IPS DF 6.9 (cell line): ENCODE results near the gene SPDYE2B.
"Not testable (repeated sequence)": the region's sequence is repeated elsewhere in the genome, so short reads cannot be mapped to it uniquely, and the experiment has no call there.

Experiments
- DNase-seq: peaks from one replicate; pipeline ENCODE4 v3.0.0-alpha.2; 2013; ENCODE audit warnings: low read depth, low spot score
- H3K27ac ChIP-seq: one replicate; pipeline ENCODE4 v1.5.1; 2013; ENCODE audit warnings: low read length, control low read depth
- H3K27me3 ChIP-seq: 2 replicates; pipeline ENCODE4 v1.6.1; 2013; ENCODE audit warnings: mild to moderate bottlenecking, low read length; ENCODE audit not compliant: control insufficient read depth, insufficient read depth
- H3K36me3 ChIP-seq: 2 replicates; pipeline ENCODE4 v1.6.1; 2013; ENCODE audit warnings: low read length; ENCODE audit not compliant: control insufficient read depth, insufficient read depth
- H3K4me1 ChIP-seq: 2 replicates; pipeline ENCODE4 v1.6.1; 2013; ENCODE audit warnings: low read length; ENCODE audit not compliant: control insufficient read depth, insufficient read depth
- H3K4me3 ChIP-seq: 2 replicates; pipeline ENCODE4 v1.5.1; 2013; ENCODE audit warnings: mild to moderate bottlenecking, low read length
- H3K9me3 ChIP-seq: 2 replicates; pipeline ENCODE4 v1.6.1; 2013; ENCODE audit warnings: low read length, inconsistent platforms; ENCODE audit not compliant: control insufficient read depth, insufficient read depth
- WGBS: extraction: QIAGEN DNeasy Blood & Tissue Kit; methylation state at CpG from one replicate; pipeline ENCODE4 v1.1.7; 2013; ENCODE audit warnings: mixed read lengths, missing lambda C conversion rate; ENCODE audit not compliant: insufficient read length, insufficient coverage; 5-methylcytosine and 5-hydroxymethylcytosine counted together

The SPDYE2B gene, protein sequence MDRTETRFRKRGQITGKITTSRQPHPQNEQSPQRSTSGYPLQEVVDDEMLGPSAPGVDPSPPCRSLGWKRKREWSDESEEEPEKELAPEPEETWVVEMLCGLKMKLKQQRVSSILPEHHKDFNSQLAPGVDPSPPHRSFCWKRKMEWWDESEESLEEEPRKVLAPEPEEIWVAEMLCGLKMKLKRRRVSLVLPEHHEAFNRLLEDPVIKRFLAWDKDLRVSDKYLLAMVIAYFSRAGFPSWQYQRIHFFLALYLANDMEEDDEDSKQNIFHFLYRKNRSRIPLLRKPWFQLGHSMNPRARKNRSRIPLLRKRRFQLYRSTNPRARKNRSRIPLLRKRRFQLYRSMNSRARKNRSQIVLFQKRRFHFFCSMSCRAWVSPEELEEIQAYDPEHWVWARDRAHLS

DNA sequence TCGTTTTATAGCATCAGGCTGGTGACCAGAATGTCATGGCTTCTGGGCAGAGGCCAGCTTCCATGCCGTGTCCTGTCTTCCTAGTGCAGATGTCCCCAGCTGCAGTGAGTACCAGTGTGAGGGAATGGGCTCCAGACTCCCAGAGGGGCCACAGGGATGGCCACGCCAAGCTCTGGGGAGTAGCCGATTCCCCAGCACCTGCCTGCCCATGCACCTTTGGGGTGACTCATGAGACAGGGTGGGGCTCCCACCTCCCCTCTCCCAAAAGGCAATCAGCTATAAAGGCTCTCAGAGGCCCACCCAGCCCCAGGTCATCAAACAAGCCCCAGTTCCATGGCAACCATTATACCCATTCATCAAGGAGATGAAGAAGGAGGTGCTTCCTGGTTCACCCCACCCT lies at the start of gene SPDYE2B:
TSS of gene SPDYE2B (plus strand) at position 396 of the 400 bp plus-strand sequence. CDS start 2,030 bp downstream, outside the sequence.
- not testable (repeated sequence) for H3K4me1 ChIP-seq, H3K4me3 ChIP-seq, H3K27ac ChIP-seq, H3K9me3 ChIP-seq, H3K36me3 ChIP-seq, H3K27me3 ChIP-seq, DNase-seq
- WGBS = no CpG with 5 or more reads among the region's 4 CpGs

- H3K36me3 ChIP-seq, H3K9me3 ChIP-seq, DNase-seq, H3K27ac ChIP-seq, H3K4me3 ChIP-seq, H3K4me1 ChIP-seq, H3K27me3 ChIP-seq: not testable (repeated sequence)
- WGBS = no CpG with 5 or more reads among the region's 12 CpGs
These were observed 47.8 kb upstream of the SPDYE2B start for GRCh38 chr7:102602317-102602716.

- H3K4me1 ChIP-seq, H3K4me3 ChIP-seq, H3K27me3 ChIP-seq, H3K27ac ChIP-seq, H3K36me3 ChIP-seq, DNase-seq, H3K9me3 ChIP-seq: not testable (repeated sequence)
- no CpG with 5 or more reads among the region's 19 CpGs for WGBS
These were observed 45.5 kb upstream of the SPDYE2B start for GRCh38 chr7:102604431-102605145.

GRCh38 chr7:102606848-102607247 lies 43.3 kb upstream of the SPDYE2B start:
- H3K27ac ChIP-seq, H3K27me3 ChIP-seq, H3K4me1 ChIP-seq, DNase-seq, H3K4me3 ChIP-seq, H3K9me3 ChIP-seq, H3K36me3 ChIP-seq: not testable (repeated sequence)
- WGBS = no CpG with 5 or more reads among the region's 5 CpGs

DNA sequence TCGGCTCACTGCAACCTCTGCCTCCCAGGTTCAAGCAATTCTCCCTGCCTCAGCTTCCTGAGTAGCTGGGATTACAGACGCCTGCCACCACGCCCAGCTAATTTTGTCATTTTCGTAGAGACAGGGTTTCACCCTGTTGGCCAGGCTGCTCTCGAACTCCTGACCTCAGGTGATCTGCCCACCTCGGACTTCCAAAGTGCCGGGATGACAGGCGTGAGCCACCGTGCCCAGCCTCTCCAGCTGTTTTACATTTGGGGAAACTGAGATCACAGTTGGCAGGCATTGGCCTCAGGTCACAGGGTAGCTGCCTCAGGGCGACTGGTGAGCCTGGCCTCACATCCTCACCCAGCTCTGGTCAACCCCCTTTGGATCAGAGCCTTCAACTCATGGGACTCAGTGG lies 40.4 kb upstream of the SPDYE2B start:
- not testable (repeated sequence) for H3K4me3 ChIP-seq, H3K27me3 ChIP-seq, H3K27ac ChIP-seq, H3K4me1 ChIP-seq, H3K36me3 ChIP-seq, H3K9me3 ChIP-seq, DNase-seq
- WGBS = no CpG with 5 or more reads among the region's 10 CpGs

DNA sequence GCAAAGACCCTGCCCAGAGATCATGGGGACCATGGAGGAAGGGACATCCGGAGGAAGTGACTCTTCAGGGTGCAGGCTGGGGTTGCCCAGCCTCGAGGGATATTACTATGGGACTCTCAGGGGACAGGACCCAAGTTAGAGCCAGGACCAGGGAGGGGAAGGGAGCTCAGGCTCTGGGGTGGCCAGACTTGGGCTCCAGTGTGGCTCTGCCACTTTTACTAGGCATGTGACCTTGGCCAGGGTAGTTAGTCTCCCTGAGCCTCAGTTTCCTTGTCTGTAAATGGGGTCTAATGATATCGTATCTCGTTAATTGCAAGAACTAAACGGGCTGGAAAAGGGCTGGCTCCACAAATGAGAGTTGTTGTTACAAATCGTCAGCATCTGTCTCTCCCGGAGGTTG lies 39.7 kb upstream of the SPDYE2B start:
- DNase-seq, H3K27ac ChIP-seq, H3K4me1 ChIP-seq, H3K27me3 ChIP-seq, H3K36me3 ChIP-seq, H3K9me3 ChIP-seq, H3K4me3 ChIP-seq: not testable (repeated sequence)
- WGBS = no CpG with 5 or more reads among the region's 7 CpGs

DNA sequence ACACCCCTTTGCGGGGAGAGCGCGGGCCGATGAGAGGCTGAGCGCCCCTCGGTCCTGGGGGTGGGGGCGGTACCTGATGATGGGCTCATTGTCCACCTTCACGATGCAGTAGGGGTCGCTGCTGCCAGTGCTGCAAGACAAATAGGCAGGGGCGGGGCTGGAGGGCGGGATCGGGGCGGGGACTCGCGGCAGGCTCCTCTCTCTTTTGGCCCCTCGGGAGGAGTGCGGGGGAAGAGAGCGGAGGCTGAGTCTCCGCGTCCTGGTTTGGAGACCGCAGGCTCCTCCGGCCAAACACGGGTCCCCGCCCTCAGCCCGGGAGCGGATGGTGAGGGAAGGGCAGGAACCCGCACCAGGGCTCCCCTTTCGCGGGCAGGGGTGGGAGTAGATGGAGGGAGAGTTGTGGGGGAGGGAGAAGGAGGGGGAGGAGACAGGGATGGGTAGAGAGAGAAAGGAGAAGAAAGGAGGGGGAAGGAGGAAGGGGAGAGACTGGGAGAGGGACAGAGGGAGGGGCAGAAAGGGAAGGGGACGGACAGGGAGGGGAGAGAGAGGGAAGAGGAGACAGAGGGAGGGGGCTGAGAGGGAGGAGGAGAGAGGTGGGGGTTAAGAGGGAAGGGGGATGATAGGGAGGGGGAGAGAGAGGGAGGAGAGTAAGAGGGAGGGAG lies 39.0 kb upstream of the SPDYE2B start:
- not testable (repeated sequence) for H3K9me3 ChIP-seq, H3K4me3 ChIP-seq, H3K27ac ChIP-seq, DNase-seq, H3K27me3 ChIP-seq, H3K4me1 ChIP-seq, H3K36me3 ChIP-seq
- no CpG with 5 or more reads among the region's 30 CpGs for WGBS

GRCh38 chr7:102611675-102612325 lies 38.3 kb upstream of the SPDYE2B start:
- not testable (repeated sequence) for DNase-seq, H3K27me3 ChIP-seq, H3K27ac ChIP-seq, H3K4me1 ChIP-seq, H3K36me3 ChIP-seq, H3K4me3 ChIP-seq, H3K9me3 ChIP-seq
- WGBS = no CpG with 5 or more reads among the region's 10 CpGs

DNA sequence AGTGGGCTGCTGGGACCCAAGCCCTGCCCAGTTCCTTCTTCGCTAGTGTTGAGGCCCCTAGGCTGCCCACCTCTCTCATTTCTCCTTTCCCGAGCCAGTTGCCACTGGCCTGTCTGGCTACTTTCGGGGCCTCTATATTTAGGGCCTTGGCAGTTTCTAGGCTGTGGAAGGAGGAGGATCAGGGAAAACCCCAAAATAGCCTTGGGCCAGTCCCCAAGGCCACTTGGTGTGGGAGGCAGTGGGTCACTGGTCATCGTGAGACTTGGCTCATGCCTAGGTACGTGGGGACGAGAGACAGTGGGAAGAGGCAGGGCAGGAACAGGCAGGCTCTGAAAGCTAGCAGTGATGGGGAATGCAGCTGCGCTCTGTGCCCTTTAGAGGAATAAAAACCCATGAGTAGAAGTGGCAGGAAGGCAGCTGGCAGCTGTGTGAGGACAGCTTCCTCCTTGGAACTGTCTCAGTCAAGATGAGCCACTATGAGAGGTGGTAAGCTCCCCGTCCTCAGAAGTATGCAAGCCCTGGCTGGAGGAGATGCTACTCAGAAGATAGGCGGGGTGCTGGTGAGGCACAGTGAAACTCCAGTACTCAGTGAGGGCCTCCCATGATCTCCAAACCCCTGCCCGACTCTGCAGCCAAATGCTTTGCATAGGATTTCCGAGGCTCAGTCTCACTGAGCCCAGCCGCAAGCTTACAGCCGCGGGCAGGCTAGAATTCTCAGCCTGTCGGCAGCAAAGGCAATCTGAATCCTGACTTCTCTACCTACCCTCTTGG lies 36.4 kb upstream of the SPDYE2B start:
- WGBS = no CpG with 5 or more reads among the region's 15 CpGs

DNA sequence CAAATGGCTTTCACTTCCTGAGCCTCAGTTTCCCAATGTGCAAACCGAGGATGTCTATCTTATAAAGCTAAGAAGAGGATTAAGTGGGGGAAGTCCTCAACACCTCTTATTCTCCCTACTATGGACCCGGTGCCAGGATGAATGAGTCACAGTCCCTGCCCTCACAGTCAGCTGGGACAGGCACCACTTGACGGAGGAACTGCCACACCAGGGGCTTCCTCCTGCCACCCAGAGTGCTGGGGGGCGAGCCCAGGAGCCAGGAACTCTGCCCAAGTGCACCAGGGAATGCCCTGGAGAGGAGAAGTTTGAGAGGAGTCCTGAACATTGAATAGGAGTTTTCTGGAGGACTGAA lies 35.8 kb upstream of the SPDYE2B start:
- not testable (repeated sequence) for H3K4me1 ChIP-seq, H3K36me3 ChIP-seq, H3K9me3 ChIP-seq, H3K4me3 ChIP-seq, H3K27ac ChIP-seq, DNase-seq, H3K27me3 ChIP-seq
- no CpG with 5 or more reads among the region's 4 CpGs for WGBS

More for the DNA sequence above, 36.4 kb upstream of the SPDYE2B start:
- H3K27me3 ChIP-seq, H3K4me3 ChIP-seq, H3K27ac ChIP-seq, H3K4me1 ChIP-seq, H3K36me3 ChIP-seq, DNase-seq, H3K9me3 ChIP-seq: not testable (repeated sequence)
